Activated CD4-positive, alpha-beta T cell treated with anti-CD3 and anti-CD28 coated beads, Interleukin-10, Interleukin-2, amounts not matched to agents 100 ng/mL and 50 ng/mL, durations not matched to agents 16 hours and 8 hours (primary cell): ENCODE data around the gene HARBI1.

ENCODE experiments used
- DNase-seq: peaks from one replicate; pipeline ENCODE4 v3.0.0-alpha.2; 2020

The HARBI1 gene, protein sequence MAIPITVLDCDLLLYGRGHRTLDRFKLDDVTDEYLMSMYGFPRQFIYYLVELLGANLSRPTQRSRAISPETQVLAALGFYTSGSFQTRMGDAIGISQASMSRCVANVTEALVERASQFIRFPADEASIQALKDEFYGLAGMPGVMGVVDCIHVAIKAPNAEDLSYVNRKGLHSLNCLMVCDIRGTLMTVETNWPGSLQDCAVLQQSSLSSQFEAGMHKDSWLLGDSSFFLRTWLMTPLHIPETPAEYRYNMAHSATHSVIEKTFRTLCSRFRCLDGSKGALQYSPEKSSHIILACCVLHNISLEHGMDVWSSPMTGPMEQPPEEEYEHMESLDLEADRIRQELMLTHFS

DNA sequence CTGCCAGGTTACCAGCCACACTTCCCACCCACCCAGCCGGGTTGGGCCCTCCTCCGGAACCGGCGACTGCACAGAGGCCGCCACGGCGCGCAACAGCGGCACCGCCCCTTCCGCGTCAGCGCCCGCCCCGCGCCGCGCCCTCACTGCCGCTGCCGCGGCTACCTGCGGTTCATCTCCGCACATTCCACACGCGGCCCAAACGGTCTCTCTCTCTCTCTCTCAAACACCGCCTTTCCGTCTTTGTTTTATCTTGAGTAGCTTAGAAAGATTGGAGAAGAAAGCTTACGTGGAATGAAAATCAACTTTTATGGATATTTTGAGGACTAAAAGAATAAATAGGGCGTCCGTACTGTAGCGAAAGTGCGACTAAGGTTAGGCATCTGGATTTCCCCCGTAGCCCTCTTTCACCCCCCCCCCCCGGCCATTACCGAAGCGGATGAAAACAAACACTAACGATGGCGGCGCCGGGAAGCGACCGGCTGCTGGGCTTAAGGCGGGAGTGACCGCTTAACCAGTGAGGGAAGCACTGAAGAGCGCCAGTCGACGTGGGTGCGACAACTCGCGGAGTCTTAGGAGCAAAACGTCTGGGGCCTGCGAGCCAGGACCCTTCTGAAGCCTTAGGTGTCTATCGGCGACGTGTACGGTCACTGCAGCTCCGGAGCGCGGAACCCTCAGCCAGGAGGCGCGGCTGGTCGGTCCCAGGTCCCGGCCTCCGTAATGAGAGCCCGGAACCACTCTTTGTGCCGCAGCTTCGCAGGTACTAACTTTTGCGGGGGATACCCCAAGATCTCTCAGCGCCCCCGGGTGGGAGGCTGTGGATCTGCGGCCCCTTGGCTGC, at the start of gene HARBI1, which contains the start of gene ATG13:
HARBI1 (minus strand) TSS at position 94 of the 838 bp plus-strand sequence. CDS start 990 bp downstream, outside the sequence.
ATG13 (plus strand) TSS at position 420 of the 838 bp plus-strand sequence. CDS start 26,739 bp downstream, outside the sequence.
- peak; percentile 94 for DNase-seq

DNA sequence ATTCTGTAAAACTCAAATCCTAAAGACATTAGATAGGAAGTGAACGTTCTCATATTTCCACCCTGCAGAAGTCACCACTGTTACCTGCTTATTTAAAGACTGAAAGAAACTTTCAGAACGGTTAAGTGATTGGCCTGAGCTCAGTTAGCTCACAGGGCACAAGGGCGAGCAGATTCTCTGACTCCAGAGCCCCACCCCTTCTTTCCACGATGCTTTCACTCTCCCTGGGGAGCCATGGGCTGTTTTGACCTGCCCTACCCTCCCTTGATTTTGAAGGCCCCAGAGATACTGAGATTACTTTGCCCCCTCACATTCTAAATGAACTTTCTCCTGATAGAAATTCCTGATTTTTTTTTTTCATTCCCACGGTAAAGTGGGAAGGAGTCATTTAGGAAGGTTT, 49.5 kb upstream of the HARBI1 start:
- DNase-seq = no peak

DNA sequence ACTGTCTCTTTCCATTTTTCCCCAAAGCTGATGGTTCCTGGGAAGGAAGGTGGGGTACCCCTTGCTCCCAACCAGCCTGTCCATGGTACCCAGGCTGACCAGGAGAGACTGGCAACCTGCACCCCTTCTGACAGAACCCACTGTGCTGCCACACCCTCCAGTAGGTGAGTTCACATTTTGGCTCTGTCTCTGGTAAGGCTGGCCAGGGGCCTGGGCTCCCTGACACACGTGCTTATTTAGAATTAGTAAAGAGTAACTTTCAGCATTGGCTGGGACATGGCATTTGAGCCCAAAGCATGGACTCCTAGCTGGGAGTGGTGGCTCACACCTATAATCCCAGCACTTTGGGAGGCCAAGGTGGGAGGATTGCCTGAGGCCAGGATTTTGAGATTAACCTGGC, 48.3 kb upstream of the HARBI1 start:
- DNase-seq = no peak

DNA sequence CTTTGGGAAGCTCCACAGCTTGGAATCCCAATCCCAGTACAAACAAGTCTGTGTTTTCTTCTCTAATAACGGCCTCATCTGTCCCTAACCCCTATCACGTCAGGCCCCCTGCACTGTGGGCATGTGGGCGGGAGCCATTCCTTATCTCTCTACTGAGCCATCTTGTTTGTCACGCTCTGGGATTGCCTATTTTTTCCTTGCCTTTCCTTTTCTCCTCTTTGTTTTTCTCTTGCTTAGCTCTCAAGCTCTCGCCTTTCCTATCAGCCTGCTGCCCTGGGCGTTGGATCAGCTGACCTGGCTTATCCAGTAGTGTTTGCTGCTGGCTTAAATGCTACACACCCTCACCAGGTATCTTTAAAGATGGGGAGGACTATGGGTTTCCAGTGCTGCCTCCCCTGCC, 47.6 kb upstream of the HARBI1 start:
- DNase-seq = no peak

- no peak for DNase-seq
Observed at GRCh38 chr11:46663277-46663940, 46.4 kb upstream of the HARBI1 start.

- DNase-seq = no peak
Observed at GRCh38 chr11:46662366-46662765, 45.3 kb upstream of the HARBI1 start.

- no peak for DNase-seq
Observed at GRCh38 chr11:46661836-46662235, 44.8 kb upstream of the HARBI1 start.

DNA sequence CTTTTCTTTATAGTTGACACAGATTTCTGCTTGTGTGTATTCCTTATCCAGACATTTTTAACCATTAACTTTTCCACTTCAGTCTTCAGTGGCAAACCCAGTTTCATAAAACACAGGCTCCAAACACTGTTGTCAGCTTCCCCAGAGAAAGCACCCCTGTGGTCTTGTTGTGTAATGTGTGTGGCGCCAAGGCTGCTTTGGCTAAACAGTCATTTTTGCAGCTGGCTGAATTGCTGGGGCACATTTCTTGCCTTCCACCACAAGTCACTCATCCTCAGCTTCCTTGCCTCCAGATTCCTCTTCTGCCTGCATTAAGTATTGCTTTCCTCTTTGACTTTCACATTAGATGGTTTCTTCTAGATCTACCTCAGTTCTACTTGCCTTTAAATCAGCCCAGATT, 42.9 kb upstream of the HARBI1 start:
- no peak for DNase-seq

GRCh38 chr11:46658259-46658658, 41.2 kb upstream of the HARBI1 start:
- DNase-seq = no peak

GRCh38 chr11:46657186-46657585, 40.2 kb upstream of the HARBI1 start:
- no peak for DNase-seq

- DNase-seq = no peak
Observed at GRCh38 chr11:46655631-46656030, 38.6 kb upstream of the HARBI1 start.

DNA sequence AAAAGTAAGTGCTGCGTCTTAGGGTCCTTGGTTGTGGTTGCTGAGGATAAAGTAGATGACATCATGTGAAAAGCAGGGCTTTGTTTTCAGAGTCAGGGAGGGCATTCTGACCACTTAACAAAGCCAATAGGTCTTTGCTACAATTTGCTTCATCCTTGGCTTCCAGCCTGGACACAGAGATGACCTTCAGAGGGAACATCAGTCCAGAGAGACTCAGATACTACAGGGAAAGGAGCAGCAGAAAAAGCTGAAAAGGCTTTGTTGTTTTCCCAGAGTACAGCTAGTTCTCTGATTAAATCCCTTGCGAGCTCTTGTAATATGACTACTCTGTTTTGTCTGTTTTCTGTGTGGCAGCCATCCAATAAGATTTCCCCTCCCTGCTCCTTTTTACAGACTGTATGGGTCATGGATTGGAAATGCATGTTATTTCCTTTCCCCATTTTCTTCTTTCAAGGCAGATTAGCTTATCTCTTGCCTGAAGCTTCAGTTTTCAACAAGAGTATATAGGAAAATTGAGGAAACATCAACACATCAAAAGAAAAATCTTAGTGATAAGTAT, 32.2 kb upstream of the HARBI1 start:
- no peak for DNase-seq

- DNase-seq = no peak
Observed at GRCh38 chr11:46643986-46644385, 27.0 kb upstream of the HARBI1 start.

DNA sequence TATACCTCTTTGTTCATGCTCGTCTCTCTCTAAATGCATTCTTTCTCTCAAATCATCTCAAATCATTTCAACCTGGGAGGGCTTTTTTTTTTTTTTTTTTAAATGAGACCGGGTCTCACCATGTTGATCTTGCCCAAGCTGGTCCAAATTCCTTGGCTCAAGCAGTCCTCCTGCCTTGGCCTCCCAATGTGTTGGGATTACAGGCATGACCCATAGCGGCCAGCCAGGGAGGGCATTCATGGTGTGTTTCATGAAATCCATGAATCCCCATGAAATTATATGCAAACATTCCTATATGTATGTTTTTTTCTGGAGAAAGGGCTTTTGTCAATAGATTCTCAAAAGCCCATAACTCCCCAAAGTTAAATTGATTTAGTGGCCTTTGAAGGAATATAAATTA, 26.5 kb upstream of the HARBI1 start:
- DNase-seq = no peak

DNA sequence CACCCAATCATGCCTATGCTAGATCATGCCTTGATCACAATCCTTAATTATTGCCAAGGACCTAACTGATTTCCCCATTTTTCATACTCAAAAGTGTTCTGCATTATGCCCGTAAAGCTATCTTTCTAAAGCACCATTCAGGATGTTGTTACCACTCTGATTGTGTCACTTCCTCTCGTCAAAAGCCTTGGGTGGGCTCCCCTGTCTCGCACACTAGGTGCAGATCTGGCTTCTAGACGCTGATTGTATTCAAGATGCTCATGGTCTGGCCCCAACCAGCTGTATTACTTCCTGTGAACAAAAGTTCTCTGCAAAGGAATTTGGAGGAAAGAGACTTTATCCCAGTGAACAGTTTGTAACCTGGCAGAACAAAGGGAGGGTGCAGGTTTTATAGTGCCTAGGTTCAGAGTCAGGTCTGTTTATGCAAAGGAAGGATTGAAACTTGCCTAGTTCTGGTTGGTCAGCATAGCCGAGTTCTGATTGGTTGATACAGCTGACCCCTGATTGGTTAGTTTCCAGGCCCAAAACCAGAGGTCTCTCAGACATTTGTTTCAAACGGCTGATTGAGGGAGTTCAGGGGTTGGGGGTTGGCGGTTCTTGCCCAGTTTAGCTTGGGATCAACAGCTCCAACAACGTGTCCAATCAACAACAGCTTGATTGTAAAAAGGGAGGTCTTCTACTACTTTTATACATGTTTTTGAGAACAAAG, 25.8 kb upstream of the HARBI1 start:
- DNase-seq = no peak

DNA sequence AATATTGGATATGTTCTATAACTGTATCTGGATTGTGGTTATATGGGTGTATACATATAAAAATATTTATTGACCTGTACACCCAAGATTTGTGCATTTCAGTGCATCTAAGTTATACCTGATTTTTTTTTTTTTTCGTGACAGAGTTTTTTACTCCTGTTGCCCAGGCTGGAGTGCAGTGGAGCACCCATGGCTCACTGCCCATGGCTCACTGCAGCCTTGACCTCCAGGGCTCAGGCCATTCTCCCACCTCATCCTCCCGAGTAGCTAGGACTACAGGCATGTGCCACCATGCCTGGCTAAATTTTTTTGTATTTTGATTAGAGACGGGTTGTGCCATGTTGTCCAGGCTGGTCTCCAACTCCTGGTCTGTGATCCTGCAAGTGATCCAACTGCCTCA, 24.6 kb upstream of the HARBI1 start:
- no peak for DNase-seq

- DNase-seq = no peak
Observed at GRCh38 chr11:46640036-46640788, 23.2 kb upstream of the HARBI1 start.

- DNase-seq = no peak
Observed at GRCh38 chr11:46639197-46639839, 22.3 kb upstream of the HARBI1 start.

GRCh38 chr11:46637546-46637945, 20.5 kb upstream of the HARBI1 start:
- DNase-seq = no peak

- no peak for DNase-seq
Observed at GRCh38 chr11:46635557-46636139, 18.6 kb upstream of the HARBI1 start.
